NCI-H82 (cell line): ENCODE results near the gene CFAP57.
A peak's percentile ranks its signal among the peaks of the same experiment; 100 is the strongest.

Experiments
- DNase-seq: peaks from one replicate; lab custom pipeline; 2025; lab: John Stamatoyannopoulos, UW

The CFAP57 gene

GRCh38 chr1:43227143-43227764, 55.1 kb downstream of the CFAP57 start:
- DNase-seq: peak; percentile 91

- DNase-seq: peak; percentile 33
Observed at GRCh38 chr1:43229826-43230780, 58.0 kb downstream of the CFAP57 start.

GRCh38 chr1:43232074-43232473, 59.9 kb downstream of the CFAP57 start:
- DNase-seq: no peak

GRCh38 chr1:43232482-43232881, 60.4 kb downstream of the CFAP57 start:
- no peak for DNase-seq

- DNase-seq: no peak
Observed at GRCh38 chr1:43233631-43234030, 61.5 kb downstream of the CFAP57 start.

- no peak for DNase-seq
Observed at GRCh38 chr1:43234267-43234666, 62.1 kb downstream of the CFAP57 start.

GRCh38 chr1:43235040-43235439, 62.9 kb downstream of the CFAP57 start:
- no peak for DNase-seq

GRCh38 chr1:43235451-43236121, 63.5 kb downstream of the CFAP57 start:
- DNase-seq: no peak

- DNase-seq: no peak
Observed at GRCh38 chr1:43237121-43237520, 65.0 kb downstream of the CFAP57 start.

GRCh38 chr1:43238085-43238484, 66.0 kb downstream of the CFAP57 start:
- DNase-seq: peak; percentile 75

- no peak for DNase-seq
Observed at GRCh38 chr1:43238991-43239469, 66.9 kb downstream of the CFAP57 start.

GRCh38 chr1:43239484-43239883, 67.4 kb downstream of the CFAP57 start:
- no peak for DNase-seq

- DNase-seq: no peak
Observed at GRCh38 chr1:43241413-43241836, 69.3 kb downstream of the CFAP57 start.

- no peak for DNase-seq
Observed at GRCh38 chr1:43243299-43243698, 71.2 kb downstream of the CFAP57 start.

- DNase-seq: no peak
Observed at GRCh38 chr1:43246466-43247213, 74.5 kb downstream of the CFAP57 start.

GRCh38 chr1:43247256-43247921, 75.3 kb downstream of the CFAP57 start:
- DNase-seq: no peak

- DNase-seq: no peak
Observed at GRCh38 chr1:43250351-43250761, 78.2 kb downstream of the CFAP57 start.

GRCh38 chr1:43251024-43251423, 78.9 kb downstream of the CFAP57 start:
- DNase-seq: no peak

- no peak for DNase-seq
Observed at GRCh38 chr1:43252225-43252624, 80.1 kb downstream of the CFAP57 start.

- no peak for DNase-seq
Observed at GRCh38 chr1:43253173-43253572, 81.0 kb downstream of the CFAP57 start.

- DNase-seq: no peak
Observed at GRCh38 chr1:43253876-43254275, 81.7 kb downstream of the CFAP57 start.
